ENCODE data around the gene CYP4F11. TPM values are rescaled to one million over a fixed set of nuclear protein-coding genes. Genes with fewer than 3 reads are reported as not detected.

CYP4F11 gene
- total RNA-seq, 1 experiment from 2014 or later, result 0.21 TPM

DNA sequence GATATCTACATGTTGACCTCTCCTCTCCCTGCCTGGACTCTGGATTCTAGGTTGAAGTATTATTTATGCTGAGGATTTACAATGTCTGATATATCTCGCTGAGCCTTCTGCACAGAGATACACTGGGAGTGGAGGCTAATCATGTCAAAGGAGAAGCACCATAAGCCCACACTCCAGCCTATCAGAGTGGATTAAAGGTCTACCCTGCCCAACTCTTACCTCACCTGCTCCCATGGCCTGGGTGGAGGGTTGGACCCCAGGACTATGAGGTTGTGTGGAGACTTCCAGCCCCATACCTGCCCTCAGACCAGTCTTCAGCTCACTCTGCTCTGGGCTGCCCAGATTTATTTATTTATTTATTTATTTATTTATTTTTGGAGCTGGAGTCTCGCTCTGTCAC, 29.9 kb upstream of the CYP4F11 start:
- no TSS peak for BruUV-seq (replicated peaks)
- Histone ChIP-seq H3K36me3 (ENCODE audit: control insufficient read depth, insufficient read depth, low read length) (no peaks in the 10 kb centered on the region), H3K27me3 (ENCODE audit: control insufficient read depth, insufficient read depth, low read length) (no peaks in the 10 kb centered on the region; the same call in 1 of the 2 replicates), H3K27ac (ENCODE audit: low read length) (no peak overlapping the region), H3K4me1 (ENCODE audit: control insufficient read depth, insufficient read depth, low read length) (no peaks in the 10 kb centered on the region), H3K4me3 (ENCODE audit: low read depth in 2 of 2, low read length in 2 of 2) (no peak overlapping the region), H3K9me3 (ENCODE audit: control insufficient read depth, insufficient read depth, low read depth, low read length) (no peaks in the 10 kb centered on the region)
- TF ChIP-seq POLR2AphosphoS5 (IDR thresholded peaks at IDR 0.05; ENCODE audit: low read depth, low read length), result no peak
- TF ChIP-seq, protein P1, sequence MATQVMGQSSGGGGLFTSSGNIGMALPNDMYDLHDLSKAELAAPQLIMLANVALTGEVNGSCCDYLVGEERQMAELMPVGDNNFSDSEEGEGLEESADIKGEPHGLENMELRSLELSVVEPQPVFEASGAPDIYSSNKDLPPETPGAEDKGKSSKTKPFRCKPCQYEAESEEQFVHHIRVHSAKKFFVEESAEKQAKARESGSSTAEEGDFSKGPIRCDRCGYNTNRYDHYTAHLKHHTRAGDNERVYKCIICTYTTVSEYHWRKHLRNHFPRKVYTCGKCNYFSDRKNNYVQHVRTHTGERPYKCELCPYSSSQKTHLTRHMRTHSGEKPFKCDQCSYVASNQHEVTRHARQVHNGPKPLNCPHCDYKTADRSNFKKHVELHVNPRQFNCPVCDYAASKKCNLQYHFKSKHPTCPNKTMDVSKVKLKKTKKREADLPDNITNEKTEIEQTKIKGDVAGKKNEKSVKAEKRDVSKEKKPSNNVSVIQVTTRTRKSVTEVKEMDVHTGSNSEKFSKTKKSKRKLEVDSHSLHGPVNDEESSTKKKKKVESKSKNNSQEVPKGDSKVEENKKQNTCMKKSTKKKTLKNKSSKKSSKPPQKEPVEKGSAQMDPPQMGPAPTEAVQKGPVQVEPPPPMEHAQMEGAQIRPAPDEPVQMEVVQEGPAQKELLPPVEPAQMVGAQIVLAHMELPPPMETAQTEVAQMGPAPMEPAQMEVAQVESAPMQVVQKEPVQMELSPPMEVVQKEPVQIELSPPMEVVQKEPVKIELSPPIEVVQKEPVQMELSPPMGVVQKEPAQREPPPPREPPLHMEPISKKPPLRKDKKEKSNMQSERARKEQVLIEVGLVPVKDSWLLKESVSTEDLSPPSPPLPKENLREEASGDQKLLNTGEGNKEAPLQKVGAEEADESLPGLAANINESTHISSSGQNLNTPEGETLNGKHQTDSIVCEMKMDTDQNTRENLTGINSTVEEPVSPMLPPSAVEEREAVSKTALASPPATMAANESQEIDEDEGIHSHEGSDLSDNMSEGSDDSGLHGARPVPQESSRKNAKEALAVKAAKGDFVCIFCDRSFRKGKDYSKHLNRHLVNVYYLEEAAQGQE (IDR thresholded peaks at IDR 0.05; ENCODE audit: insufficient read depth in 1 of 2, low read depth in 2 of 2, low read length in 1 of 2), result no peak
- TF ChIP-seq, protein P2, sequence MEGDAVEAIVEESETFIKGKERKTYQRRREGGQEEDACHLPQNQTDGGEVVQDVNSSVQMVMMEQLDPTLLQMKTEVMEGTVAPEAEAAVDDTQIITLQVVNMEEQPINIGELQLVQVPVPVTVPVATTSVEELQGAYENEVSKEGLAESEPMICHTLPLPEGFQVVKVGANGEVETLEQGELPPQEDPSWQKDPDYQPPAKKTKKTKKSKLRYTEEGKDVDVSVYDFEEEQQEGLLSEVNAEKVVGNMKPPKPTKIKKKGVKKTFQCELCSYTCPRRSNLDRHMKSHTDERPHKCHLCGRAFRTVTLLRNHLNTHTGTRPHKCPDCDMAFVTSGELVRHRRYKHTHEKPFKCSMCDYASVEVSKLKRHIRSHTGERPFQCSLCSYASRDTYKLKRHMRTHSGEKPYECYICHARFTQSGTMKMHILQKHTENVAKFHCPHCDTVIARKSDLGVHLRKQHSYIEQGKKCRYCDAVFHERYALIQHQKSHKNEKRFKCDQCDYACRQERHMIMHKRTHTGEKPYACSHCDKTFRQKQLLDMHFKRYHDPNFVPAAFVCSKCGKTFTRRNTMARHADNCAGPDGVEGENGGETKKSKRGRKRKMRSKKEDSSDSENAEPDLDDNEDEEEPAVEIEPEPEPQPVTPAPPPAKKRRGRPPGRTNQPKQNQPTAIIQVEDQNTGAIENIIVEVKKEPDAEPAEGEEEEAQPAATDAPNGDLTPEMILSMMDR (IDR thresholded peaks at IDR 0.05), result no peak
- TF ChIP-seq TCF7L2 (IDR thresholded peaks at IDR 0.05; ENCODE audit: low read depth, low read length), result no peak
- no peak for TF ChIP-seq SIN3A (IDR thresholded peaks at IDR 0.05; ENCODE audit: borderline replicate concordance, insufficient read depth, low read depth, low read length)
- ChIA-PET POLR2A (no interaction called here), CTCF (no interaction called here)
- in situ Hi-C loops (cut with HindIII; ENCODE audit: low pct_unique_long_range_greater_than_20kb, low sequenced_read_pairs), result no loop called here
- no peak for DNase-seq (ENCODE audit: low read depth, low spot score)
- intact Hi-C loops (cut with micrococcal nuclease; ENCODE audit: unreplicated experiment), result no loop called here
- no peak for ATAC-seq

DNA sequence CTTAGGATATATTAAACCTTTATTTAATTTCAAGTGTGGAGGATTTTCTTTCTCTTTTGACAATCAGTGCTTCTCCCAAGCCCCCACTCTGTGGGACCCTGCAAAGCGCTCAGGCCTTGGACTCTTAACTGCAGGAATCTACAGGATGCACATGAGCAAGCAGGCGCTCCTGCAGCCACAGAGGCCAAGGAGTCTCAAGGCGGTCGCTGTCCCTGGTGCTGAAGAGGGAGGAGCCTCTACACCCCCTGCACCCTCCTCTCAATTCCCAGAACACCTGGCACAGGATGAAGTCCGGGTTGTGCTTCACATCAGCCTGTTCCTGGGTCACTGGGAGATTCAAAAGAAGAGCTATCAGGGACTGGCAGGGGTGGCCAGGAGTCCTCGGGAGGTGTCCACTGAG, 28.0 kb upstream of the CYP4F11 start:
- POLR2A ChIA-PET, result no interaction called here
- Histone ChIP-seq H3K27ac (ENCODE audit: low read length) (no peak overlapping the region), H3K9me3 (ENCODE audit: control insufficient read depth, insufficient read depth, low read depth, low read length) (no peaks in the 10 kb centered on the region), H3K27me3 (ENCODE audit: control insufficient read depth, insufficient read depth, low read length) (no peaks in the 10 kb centered on the region; the same call in 1 of the 2 replicates), H3K4me1 (ENCODE audit: control insufficient read depth, insufficient read depth, low read length) (no peaks in the 10 kb centered on the region), H3K4me3 (ENCODE audit: low read depth in 2 of 2, low read length in 2 of 2) (no peak overlapping the region), H3K36me3 (ENCODE audit: control insufficient read depth, insufficient read depth, low read length) (no peaks in the 10 kb centered on the region)
- no peak for DNase-seq (ENCODE audit: low read depth, low spot score)
- in situ Hi-C loops (cut with HindIII; ENCODE audit: low pct_unique_long_range_greater_than_20kb, low sequenced_read_pairs) (no loop called here), intact Hi-C loops (cut with micrococcal nuclease; ENCODE audit: unreplicated experiment) (no loop called here)
- CTCF ChIA-PET, result no interaction called here
- no TSS peak for BruUV-seq (replicated peaks)
- TF ChIP-seq POLR2AphosphoS5 (IDR thresholded peaks at IDR 0.05; ENCODE audit: low read depth, low read length) (no peak), SIN3A (IDR thresholded peaks at IDR 0.05; ENCODE audit: borderline replicate concordance, insufficient read depth, low read depth, low read length) (no peak), TCF7L2 (IDR thresholded peaks at IDR 0.05; ENCODE audit: low read depth, low read length) (no peak)
- TF ChIP-seq, protein P1 (IDR thresholded peaks at IDR 0.05; ENCODE audit: insufficient read depth in 1 of 2, low read depth in 2 of 2, low read length in 1 of 2), result peak; percentile 84 to 85
- TF ChIP-seq, protein P2 (IDR thresholded peaks at IDR 0.05), result no peak
- no peak for ATAC-seq
